OCI-LY7 (cell line): Measurements from ENCODE around the gene GORASP2.

ENCODE experiments used
- EZH2phosphoT487 ChIP-seq: fragments of 200-600 bp; sonication (generic); IDR thresholded peaks from 2 replicates; pipeline ENCODE4 v1.6.1; 2018; ENCODE audit warnings: low read depth, borderline replicate concordance, mild to moderate bottlenecking, mixed run types, antibody characterized with exemption, low read length, moderate library complexity, mixed read lengths
- TF ChIP-seq, protein P1 (sequence below): fragments of 200-600 bp; sonication (generic); conservative IDR thresholded peaks from 2 replicates; pipeline ENCODE4 v1.5.1; 2014; ENCODE audit warnings: mild to moderate bottlenecking, antibody characterized with exemption, low read length, moderate library complexity, mixed read lengths

DNA sequence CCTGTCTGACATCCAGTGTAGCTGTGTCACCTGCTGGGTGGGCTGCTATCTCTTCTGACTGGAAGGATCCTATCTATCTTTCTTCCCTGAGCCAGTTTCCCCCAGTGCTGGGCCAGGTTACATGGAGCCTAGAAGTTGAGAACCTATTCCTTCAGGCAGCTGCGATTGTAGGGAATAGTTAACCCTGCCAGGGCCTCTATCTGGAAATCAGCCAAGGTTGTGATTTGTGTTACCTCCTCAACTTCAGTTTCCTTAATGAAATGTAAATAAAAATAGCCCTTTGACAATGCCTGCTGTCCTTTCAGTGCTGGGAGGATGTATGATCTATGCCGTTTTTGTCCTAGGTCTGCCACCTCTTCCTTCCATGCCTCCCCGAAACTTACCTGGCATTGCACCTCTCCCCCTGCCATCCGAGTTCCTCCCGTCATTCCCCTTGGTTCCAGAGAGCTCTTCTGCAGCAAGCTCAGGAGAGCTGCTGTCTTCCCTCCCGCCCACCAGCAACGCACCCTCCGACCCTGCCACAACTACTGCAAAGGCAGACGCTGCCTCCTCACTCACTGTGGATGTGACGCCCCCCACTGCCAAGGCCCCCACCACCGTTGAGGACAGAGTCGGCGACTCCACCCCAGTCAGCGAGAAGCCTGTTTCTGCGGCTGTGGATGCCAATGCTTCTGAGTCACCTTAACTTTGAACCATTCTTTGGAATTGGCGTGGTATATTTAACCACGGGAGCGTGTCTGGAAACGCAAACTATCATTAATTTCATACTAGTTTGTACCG is 36.6 kb downstream of the GORASP2 start:
- TF ChIP-seq, protein P1, sequence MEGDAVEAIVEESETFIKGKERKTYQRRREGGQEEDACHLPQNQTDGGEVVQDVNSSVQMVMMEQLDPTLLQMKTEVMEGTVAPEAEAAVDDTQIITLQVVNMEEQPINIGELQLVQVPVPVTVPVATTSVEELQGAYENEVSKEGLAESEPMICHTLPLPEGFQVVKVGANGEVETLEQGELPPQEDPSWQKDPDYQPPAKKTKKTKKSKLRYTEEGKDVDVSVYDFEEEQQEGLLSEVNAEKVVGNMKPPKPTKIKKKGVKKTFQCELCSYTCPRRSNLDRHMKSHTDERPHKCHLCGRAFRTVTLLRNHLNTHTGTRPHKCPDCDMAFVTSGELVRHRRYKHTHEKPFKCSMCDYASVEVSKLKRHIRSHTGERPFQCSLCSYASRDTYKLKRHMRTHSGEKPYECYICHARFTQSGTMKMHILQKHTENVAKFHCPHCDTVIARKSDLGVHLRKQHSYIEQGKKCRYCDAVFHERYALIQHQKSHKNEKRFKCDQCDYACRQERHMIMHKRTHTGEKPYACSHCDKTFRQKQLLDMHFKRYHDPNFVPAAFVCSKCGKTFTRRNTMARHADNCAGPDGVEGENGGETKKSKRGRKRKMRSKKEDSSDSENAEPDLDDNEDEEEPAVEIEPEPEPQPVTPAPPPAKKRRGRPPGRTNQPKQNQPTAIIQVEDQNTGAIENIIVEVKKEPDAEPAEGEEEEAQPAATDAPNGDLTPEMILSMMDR = no peak
- TF ChIP-seq EZH2phosphoT487 = no peak
